ENCODE measurements around the gene TLR1. TPM values are rescaled to one million over a fixed set of nuclear protein-coding genes. Genes with fewer than 3 reads are reported as not detected.
"Not testable (repeated sequence)": the region's sequence is repeated elsewhere in the genome, so short reads cannot be mapped to it uniquely, and the experiment has no call there.

Gene TLR1
- total RNA-seq, 1 experiment from 2014 or later = 0.61 TPM

- Histone ChIP-seq H3K27ac (no peak overlapping the region), H3K27me3 (no peaks in the 10 kb centered on the region), H3K36me3 (no peaks in the 10 kb centered on the region), H3K4me3 (no peak overlapping the region), H3K9me3 (replicated peaks) (no peaks in the 10 kb centered on the region), H3K4me1 (no peaks in the 10 kb centered on the region)
- DNase-seq = no peak
These were observed 13.9 kb upstream of the TLR1 start for GRCh38 chr4:38818441-38818976.

GRCh38 chr4:38815885-38816782 is 11.5 kb upstream of the TLR1 start:
- no peak overlapping the region for H3K27ac ChIP-seq
- H3K4me1 ChIP-seq = no peaks in the 10 kb centered on the region
- no peak overlapping the region for H3K4me3 ChIP-seq
- DNase-seq = no peak
- H3K9me3 ChIP-seq (replicated peaks) = no peaks in the 10 kb centered on the region
- no peaks in the 10 kb centered on the region for H3K27me3 ChIP-seq
- no peaks in the 10 kb centered on the region for H3K36me3 ChIP-seq

- H3K4me1 ChIP-seq = no peaks in the 10 kb centered on the region
- H3K36me3 ChIP-seq = no peaks in the 10 kb centered on the region
- H3K4me3 ChIP-seq = no peak overlapping the region
- no peaks in the 10 kb centered on the region for H3K9me3 ChIP-seq (replicated peaks)
- H3K27ac ChIP-seq = no peak overlapping the region
- no peak for DNase-seq
- H3K27me3 ChIP-seq = no peaks in the 10 kb centered on the region
These were observed 9.8 kb upstream of the TLR1 start for GRCh38 chr4:38814386-38814785.

- Histone ChIP-seq H3K27ac (no peak overlapping the region), H3K27me3 (no peaks in the 10 kb centered on the region), H3K4me1 (no peaks in the 10 kb centered on the region), H3K9me3 (replicated peaks) (no peaks in the 10 kb centered on the region), H3K36me3 (no peaks in the 10 kb centered on the region), H3K4me3 (no peak overlapping the region)
- no peak for DNase-seq
These were observed 6.7 kb upstream of the TLR1 start for GRCh38 chr4:38811297-38811696.

GRCh38 chr4:38807462-38807861 is 2.9 kb upstream of the TLR1 start:
- not testable (repeated sequence) for H3K27ac ChIP-seq; H3K4me3 ChIP-seq; H3K4me1 ChIP-seq; H3K36me3 ChIP-seq; H3K27me3 ChIP-seq; DNase-seq; H3K9me3 ChIP-seq (replicated peaks)

- H3K4me1 ChIP-seq; H3K36me3 ChIP-seq; DNase-seq; H3K27ac ChIP-seq; H3K27me3 ChIP-seq; H3K4me3 ChIP-seq; H3K9me3 ChIP-seq (replicated peaks): not testable (repeated sequence)
These were observed 1.7 kb upstream of the TLR1 start for GRCh38 chr4:38806251-38806650.

- Histone ChIP-seq H3K27me3 (no peaks in the 10 kb centered on the region), H3K9me3 (replicated peaks) (no peaks in the 10 kb centered on the region), H3K4me1 (no peaks in the 10 kb centered on the region), H3K4me3 (peak overlapping the region; percentile 32), H3K27ac (no peak overlapping the region), H3K36me3 (no peaks in the 10 kb centered on the region)
- DNase-seq = peak in 1 of 2 experiments; percentile 24
These were observed 1.0 kb upstream of the TLR1 start for GRCh38 chr4:38805530-38806145.

- DNase-seq = no peak
- Histone ChIP-seq H3K27me3 (no peaks in the 10 kb centered on the region), H3K4me3 (no peak overlapping the region), H3K9me3 (replicated peaks) (no peaks in the 10 kb centered on the region), H3K27ac (no peak overlapping the region), H3K36me3 (no peaks in the 10 kb centered on the region), H3K4me1 (no peaks in the 10 kb centered on the region)
These were observed 548 bp downstream of the TLR1 start for GRCh38 chr4:38803833-38804653.

GRCh38 chr4:38802561-38803355 is 1.8 kb downstream of the TLR1 start:
- DNase-seq = no peak
- Histone ChIP-seq H3K27me3 (no peaks in the 10 kb centered on the region), H3K36me3 (no peaks in the 10 kb centered on the region), H3K27ac (no peak overlapping the region), H3K4me1 (no peaks in the 10 kb centered on the region), H3K9me3 (replicated peaks) (no peaks in the 10 kb centered on the region), H3K4me3 (no peak overlapping the region)

- no peaks in the 10 kb centered on the region for H3K9me3 ChIP-seq (replicated peaks)
- H3K4me1 ChIP-seq = no peaks in the 10 kb centered on the region
- no peak overlapping the region for H3K27ac ChIP-seq
- H3K4me3 ChIP-seq = no peak overlapping the region
- no peak for DNase-seq
- no peaks in the 10 kb centered on the region for H3K36me3 ChIP-seq
- no peaks in the 10 kb centered on the region for H3K27me3 ChIP-seq
These were observed 3.6 kb downstream of the TLR1 start for GRCh38 chr4:38800961-38801450.

GRCh38 chr4:38800366-38800765 is 4.2 kb downstream of the TLR1 start:
- Histone ChIP-seq H3K27ac (no peak overlapping the region), H3K36me3 (no peaks in the 10 kb centered on the region), H3K9me3 (replicated peaks) (no peaks in the 10 kb centered on the region), H3K4me3 (no peak overlapping the region), H3K4me1 (no peaks in the 10 kb centered on the region), H3K27me3 (no peaks in the 10 kb centered on the region)
- DNase-seq = peak in 1 of 2 experiments; percentile 13

GRCh38 chr4:38795087-38795486 is 9.5 kb downstream of the TLR1 start:
- no peak for DNase-seq
- no peak overlapping the region for H3K27ac ChIP-seq

GRCh38 chr4:38794051-38794450 is 10.5 kb downstream of the TLR1 start:
- DNase-seq = no peak
- Histone ChIP-seq H3K4me3 (no peak overlapping the region), H3K27ac (no peak overlapping the region), H3K4me1 (no peaks in the 10 kb centered on the region), H3K36me3 (no peaks in the 10 kb centered on the region), H3K9me3 (replicated peaks) (no peaks in the 10 kb centered on the region), H3K27me3 (no peaks in the 10 kb centered on the region)

More at GRCh38 chr4:38795087-38795486, 9.5 kb downstream of the TLR1 start:
- Histone ChIP-seq H3K4me3 (no peak overlapping the region), H3K9me3 (replicated peaks) (no peaks in the 10 kb centered on the region), H3K4me1 (no peaks in the 10 kb centered on the region), H3K27me3 (no peaks in the 10 kb centered on the region), H3K36me3 (no peaks in the 10 kb centered on the region)

GRCh38 chr4:38791010-38791409 is 13.6 kb downstream of the TLR1 start:
- no peaks in the 10 kb centered on the region for H3K27me3 ChIP-seq
- no peaks in the 10 kb centered on the region for H3K9me3 ChIP-seq (replicated peaks)
- H3K4me3 ChIP-seq = no peak overlapping the region
- H3K4me1 ChIP-seq = no peaks in the 10 kb centered on the region
- no peak overlapping the region for H3K27ac ChIP-seq
- H3K36me3 ChIP-seq = no peaks in the 10 kb centered on the region
- DNase-seq = no peak

Data from SJCRH30 (cell line).